Measurements from ENCODE around the gene TLE6. TPM values are rescaled to one million over a fixed set of nuclear protein-coding genes. Genes with fewer than 3 reads are reported as not detected.

TLE6 gene
- total and polyA plus RNA-seq, 8 donors, result 0.97 to 8.5 (median 1.3) TPM

DNA sequence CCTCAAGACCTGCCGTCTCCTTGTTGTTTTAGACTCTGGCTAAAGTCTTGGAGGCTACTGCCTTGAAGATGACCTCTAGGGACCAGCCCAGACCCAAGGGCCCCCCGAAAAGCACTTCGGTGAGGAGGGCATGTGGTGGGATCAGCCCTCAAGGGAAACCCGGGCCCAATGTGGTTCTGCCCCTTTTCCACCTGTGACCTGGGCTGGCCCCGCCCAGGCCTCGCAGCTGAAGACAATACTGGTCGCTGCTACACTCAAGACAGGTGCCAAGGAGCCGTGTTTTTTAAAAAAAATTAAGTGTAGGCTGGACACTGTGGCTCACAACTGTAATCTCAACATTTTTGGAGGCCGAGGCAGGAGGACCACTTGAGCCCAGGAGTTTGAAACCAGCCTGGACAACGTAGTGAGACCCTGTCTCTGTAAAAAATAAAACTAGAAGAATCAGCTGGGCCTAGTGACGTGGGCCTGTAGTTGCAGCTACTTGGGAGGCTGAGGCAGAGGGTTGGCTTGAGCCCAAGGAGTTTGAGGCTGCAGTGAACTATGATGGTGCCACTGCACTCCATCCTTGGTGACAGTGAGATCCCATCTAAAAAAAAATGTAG lies 903 bp downstream of the TLE6 start:
- ATAC-seq, result no peak
- DNase-seq, result peak in 2 of 6 donors; percentile 36 to 54
- TF ChIP-seq, protein P1, sequence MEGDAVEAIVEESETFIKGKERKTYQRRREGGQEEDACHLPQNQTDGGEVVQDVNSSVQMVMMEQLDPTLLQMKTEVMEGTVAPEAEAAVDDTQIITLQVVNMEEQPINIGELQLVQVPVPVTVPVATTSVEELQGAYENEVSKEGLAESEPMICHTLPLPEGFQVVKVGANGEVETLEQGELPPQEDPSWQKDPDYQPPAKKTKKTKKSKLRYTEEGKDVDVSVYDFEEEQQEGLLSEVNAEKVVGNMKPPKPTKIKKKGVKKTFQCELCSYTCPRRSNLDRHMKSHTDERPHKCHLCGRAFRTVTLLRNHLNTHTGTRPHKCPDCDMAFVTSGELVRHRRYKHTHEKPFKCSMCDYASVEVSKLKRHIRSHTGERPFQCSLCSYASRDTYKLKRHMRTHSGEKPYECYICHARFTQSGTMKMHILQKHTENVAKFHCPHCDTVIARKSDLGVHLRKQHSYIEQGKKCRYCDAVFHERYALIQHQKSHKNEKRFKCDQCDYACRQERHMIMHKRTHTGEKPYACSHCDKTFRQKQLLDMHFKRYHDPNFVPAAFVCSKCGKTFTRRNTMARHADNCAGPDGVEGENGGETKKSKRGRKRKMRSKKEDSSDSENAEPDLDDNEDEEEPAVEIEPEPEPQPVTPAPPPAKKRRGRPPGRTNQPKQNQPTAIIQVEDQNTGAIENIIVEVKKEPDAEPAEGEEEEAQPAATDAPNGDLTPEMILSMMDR (IDR thresholded peaks at IDR 0.05), result no peak
- Histone ChIP-seq H3K4me1 (peaks cover 19 to 24% (median 22%) of the 10 kb centered on the region in 3 donors), H3K9me3 (no peaks in the 10 kb centered on the region), H3K36me3 (no peaks in the 10 kb centered on the region), H3K27me3 (no peaks in the 10 kb centered on the region), H3K27ac (peak overlapping the region in 2 of 4 donors; percentile 31 to 57), H3K4me3 (no peak overlapping the region)
- 33 to 37% methylated on average over 11 of the region's 11 CpGs for WGBS, 2 donors
- FAIRE-seq, result no peak
- intact Hi-C loops (cut with DNase I), result no loop called here

DNA sequence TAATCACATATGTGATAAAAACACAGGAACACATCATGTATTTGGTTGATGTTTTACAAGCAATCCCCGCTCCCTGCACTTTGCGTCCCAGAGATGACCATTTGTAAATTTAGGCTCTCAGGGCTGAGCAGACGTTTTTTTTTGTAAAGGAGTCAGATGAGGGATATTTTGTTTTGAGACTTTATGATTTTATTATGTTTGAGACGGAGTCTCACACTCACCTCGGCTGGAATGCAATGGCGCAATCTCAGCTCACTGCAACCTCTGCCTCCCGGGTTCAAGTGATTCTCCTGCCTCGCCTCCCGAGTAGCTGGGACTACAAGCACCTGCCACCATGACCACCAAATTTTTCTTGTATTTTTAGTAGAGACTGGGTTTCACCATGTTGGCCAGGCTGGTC lies 1.4 kb downstream of the TLE6 start:
- DNase-seq (no peak), ATAC-seq (no peak), FAIRE-seq (no peak)
- WGBS, 2 donors, result 64 to 66% methylated on average over 9 of the region's 9 CpGs
- H3K4me3 ChIP-seq, result no peak overlapping the region
- H3K4me1 ChIP-seq, result peaks cover 19 to 29% (median 26%) of the 10 kb centered on the region in 3 donors
- TF ChIP-seq, protein P1 (IDR thresholded peaks at IDR 0.05), result no peak
- H3K27ac ChIP-seq, result peak overlapping the region in 1 of 4 donors; percentile 31
- no peaks in the 10 kb centered on the region for H3K27me3 ChIP-seq
- no peaks in the 10 kb centered on the region for H3K9me3 ChIP-seq
- H3K36me3 ChIP-seq, result no peaks in the 10 kb centered on the region
- intact Hi-C loops (cut with DNase I), result no loop called here

DNA sequence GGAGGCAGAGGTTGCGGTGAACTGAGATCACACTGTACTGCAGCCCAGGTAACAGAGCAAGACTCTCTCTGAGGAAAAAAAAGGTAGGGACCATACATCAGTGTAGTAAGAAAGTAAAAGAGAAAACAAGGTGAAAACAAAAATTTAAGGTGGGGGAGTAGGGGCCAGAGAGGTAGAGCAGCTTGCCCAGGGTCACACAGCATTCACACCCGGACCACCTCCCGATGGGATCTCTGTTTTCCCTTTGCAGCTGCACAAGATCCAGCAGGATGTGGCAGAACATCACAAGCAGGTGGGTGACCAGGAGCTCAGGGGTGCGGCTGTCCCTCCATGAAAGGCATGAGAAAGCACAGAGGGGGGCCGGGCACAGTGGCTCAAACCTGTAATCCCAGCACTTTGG lies 4.5 kb downstream of the TLE6 start:
- ATAC-seq, result no peak
- Histone ChIP-seq H3K4me3 (no peak overlapping the region), H3K27ac (no peak overlapping the region), H3K9me3 (no peaks in the 10 kb centered on the region), H3K27me3 (no peaks in the 10 kb centered on the region), H3K36me3 (no peaks in the 10 kb centered on the region), H3K4me1 (peaks cover 13 to 22% (median 19%) of the 10 kb centered on the region in 3 donors)
- intact Hi-C loops (cut with DNase I), result no loop called here
- DNase-seq, result no peak
- FAIRE-seq, result no peak
- WGBS, 2 donors, result 77 to 80% methylated on average over 5 of the region's 5 CpGs
- TF ChIP-seq, protein P1 (IDR thresholded peaks at IDR 0.05), result no peak

DNA sequence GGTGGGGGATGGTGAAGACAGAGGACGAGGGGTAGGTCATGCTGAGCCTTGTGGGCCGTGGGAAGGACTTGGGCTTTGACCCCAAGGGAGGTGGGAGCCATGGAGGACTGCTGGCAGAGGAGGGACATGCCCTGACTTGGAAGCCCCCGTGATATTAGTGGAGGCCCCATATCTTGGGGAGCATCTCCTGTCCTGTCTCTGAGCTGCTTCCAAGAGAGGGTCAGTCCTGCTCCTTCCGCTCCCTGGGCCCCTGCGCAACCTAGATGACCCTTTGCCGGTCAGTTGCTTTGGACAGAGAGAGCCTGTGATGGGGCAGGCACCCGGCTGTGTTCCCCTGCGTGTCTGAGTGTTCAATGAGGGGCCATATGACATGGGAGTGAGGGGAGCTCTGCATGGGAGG lies 5.2 kb downstream of the TLE6 start:
- intact Hi-C loops (cut with DNase I), result no loop called here
- FAIRE-seq, result no peak
- no peak for ATAC-seq
- no peaks in the 10 kb centered on the region for H3K36me3 ChIP-seq
- no peak for DNase-seq
- no peak overlapping the region for H3K4me3 ChIP-seq
- TF ChIP-seq, protein P1 (IDR thresholded peaks at IDR 0.05), result no peak
- no peaks in the 10 kb centered on the region for H3K9me3 ChIP-seq
- peaks cover 12 to 22% (median 18%) of the 10 kb centered on the region in 3 donors for H3K4me1 ChIP-seq
- WGBS, 2 donors, result 33% methylated on average over 8 of the region's 8 CpGs
- no peaks in the 10 kb centered on the region for H3K27me3 ChIP-seq
- peak overlapping the region; percentile 17 to 74 (median 60) for H3K27ac ChIP-seq

DNA sequence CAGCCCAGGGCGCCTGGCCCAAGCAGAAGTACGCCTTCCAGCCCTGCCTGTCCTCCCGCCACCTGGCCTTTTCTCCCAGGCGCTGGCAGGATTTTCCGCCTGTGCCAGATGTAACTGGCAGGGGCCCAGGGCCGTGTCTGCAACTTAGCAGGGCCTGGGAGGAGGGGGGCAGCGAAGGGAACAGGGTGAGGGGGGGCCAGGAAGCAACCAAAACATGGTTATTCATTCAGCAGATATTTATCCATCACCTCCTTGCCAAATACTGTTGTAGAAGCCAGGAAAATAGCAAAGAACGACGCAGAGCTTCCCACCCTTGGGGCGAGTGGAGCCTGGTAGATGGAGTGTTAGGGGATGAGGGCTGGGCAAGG lies 5.6 kb downstream of the TLE6 start:
- ATAC-seq, result peak; percentile 85 to 90 (median 86)

More for the DNA sequence above, 5.6 kb downstream of the TLE6 start:
- no peaks in the 10 kb centered on the region for H3K36me3 ChIP-seq
- H3K27ac ChIP-seq, result peak overlapping the region; percentile 35 to 74 (median 60)
- H3K4me1 ChIP-seq, result peaks cover 8 to 19% (median 14%) of the 10 kb centered on the region in 3 donors
- TF ChIP-seq, protein P1 (IDR thresholded peaks at IDR 0.05), result no peak
- H3K9me3 ChIP-seq, result no peaks in the 10 kb centered on the region
- no peak overlapping the region for H3K4me3 ChIP-seq
- WGBS, 2 donors, result 1 to 2% methylated on average over 10 of the region's 10 CpGs
- H3K27me3 ChIP-seq, result no peaks in the 10 kb centered on the region
- intact Hi-C loops (cut with DNase I), result no loop called here
- DNase-seq, result peak; percentile 91 to 96 (median 94)
- FAIRE-seq, result peak; percentile 54
